ENCODE measurements around the gene PFN4. TPM values are rescaled to one million over a fixed set of nuclear protein-coding genes. Genes with fewer than 3 reads are reported as not detected.

Gene PFN4
- total and polyA plus RNA-seq, 12 donors = 0.41 to 2.7 (median 0.84) TPM; not detected in 3

- no peak overlapping the region for H3K27ac ChIP-seq
These were observed 1.7 kb downstream of the PFN4 start for GRCh38 chr2:24121469-24121868.

DNA sequence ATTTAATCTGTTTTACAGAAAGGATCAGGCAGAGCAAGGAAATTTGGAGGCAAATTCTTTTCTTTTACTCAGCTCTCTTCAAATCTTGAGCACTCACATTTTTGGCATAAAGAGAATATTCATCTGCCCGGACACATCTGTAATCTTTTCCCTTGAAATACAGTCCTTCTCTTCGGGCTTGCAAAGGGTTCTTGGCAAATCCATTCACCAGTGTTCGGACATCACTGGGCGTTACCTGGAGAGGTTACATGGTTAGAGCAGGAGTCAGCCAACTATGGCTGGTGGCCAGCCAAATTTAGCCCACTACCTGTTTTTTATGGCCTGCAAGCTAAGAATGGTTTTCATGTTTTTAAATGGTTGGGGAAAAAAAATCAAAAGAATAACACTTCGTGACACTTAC lies 2.1 kb downstream of the PFN4 start:
- TF ChIP-seq CTCF (IDR thresholded peaks at IDR 0.05) (no peak), POLR2A (IDR thresholded peaks at IDR 0.05) (no peak)
- intact Hi-C loops (cut with DNase I) = no loop called here
- Histone ChIP-seq H3K4me1 (replicated peaks in 1 of 2) (peaks cover 5 to 18% of the 10 kb centered on the region in 2 donors), H3K27me3 (no peaks in the 10 kb centered on the region), H3K36me3 (replicated peaks in 1 of 2) (no peaks in the 10 kb centered on the region), H3K27ac (no peak overlapping the region), H3K4me3 (no peak overlapping the region), H3K9me3 (replicated peaks in 1 of 3) (no peaks in the 10 kb centered on the region)
- WGBS, 4 donors = 69 to 85% (median 79%) methylated on average over 5 of the region's 5 CpGs
- DNase-seq = no peak

More at GRCh38 chr2:24121469-24121868, 1.7 kb downstream of the PFN4 start:
- 55 to 89% (median 81%) methylated on average over 4 of the region's 4 CpGs for WGBS, 4 donors
- Histone ChIP-seq H3K4me3 (no peak overlapping the region), H3K27me3 (no peaks in the 10 kb centered on the region), H3K9me3 (replicated peaks in 1 of 3) (no peaks in the 10 kb centered on the region), H3K36me3 (replicated peaks in 1 of 2) (no peaks in the 10 kb centered on the region), H3K4me1 (replicated peaks in 1 of 2) (peaks cover 5 to 18% of the 10 kb centered on the region in 2 donors)
- no peak for TF ChIP-seq POLR2A (IDR thresholded peaks at IDR 0.05)
- no peak for TF ChIP-seq CTCF (IDR thresholded peaks at IDR 0.05)
- DNase-seq = no peak
- intact Hi-C loops (cut with DNase I) = no loop called here

GRCh38 chr2:24117902-24118301 lies 5.2 kb downstream of the PFN4 start:
- Histone ChIP-seq H3K27ac (no peak overlapping the region), H3K9me3 (replicated peaks in 1 of 3) (no peaks in the 10 kb centered on the region), H3K27me3 (no peaks in the 10 kb centered on the region), H3K4me1 (replicated peaks in 1 of 2) (peaks cover 0 to 6% of the 10 kb centered on the region in 2 donors), H3K4me3 (no peak overlapping the region), H3K36me3 (replicated peaks in 1 of 2) (no peaks in the 10 kb centered on the region)
- intact Hi-C loops (cut with DNase I) = no loop called here
- DNase-seq = no peak
- TF ChIP-seq POLR2A (IDR thresholded peaks at IDR 0.05) (no peak), CTCF (IDR thresholded peaks at IDR 0.05) (no peak)
- 74 to 85% (median 80%) methylated on average over 1 of the region's 1 CpG for WGBS, 4 donors

DNA sequence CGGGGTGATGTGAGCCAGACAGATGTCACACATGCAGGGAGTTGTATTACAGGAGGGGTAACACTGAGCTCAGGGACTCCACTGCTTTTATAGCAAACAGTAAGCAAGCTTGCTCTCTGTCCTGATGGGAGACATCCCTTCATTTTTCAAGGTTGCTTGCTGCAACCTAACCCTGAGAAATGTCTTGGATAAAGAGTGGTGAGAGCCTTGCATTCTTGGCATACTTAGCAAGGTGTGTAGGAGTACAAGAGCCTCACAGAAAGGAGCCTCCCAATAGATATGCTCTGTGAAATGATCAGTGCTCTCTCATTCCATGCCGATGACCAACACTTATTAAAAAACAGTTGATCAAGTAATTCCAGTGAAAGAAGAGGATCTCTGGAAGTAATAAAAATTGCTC lies 8.1 kb downstream of the PFN4 start:
- Histone ChIP-seq H3K27ac (no peak overlapping the region), H3K36me3 (replicated peaks in 1 of 2) (no peaks in the 10 kb centered on the region), H3K4me3 (no peak overlapping the region), H3K9me3 (replicated peaks in 1 of 3) (no peaks in the 10 kb centered on the region), H3K27me3 (no peaks in the 10 kb centered on the region), H3K4me1 (replicated peaks in 1 of 2) (no peaks in the 10 kb centered on the region)
- intact Hi-C loops (cut with DNase I) = no loop called here
- no peak for DNase-seq
- WGBS, 4 donors = 43 to 75% (median 46%) methylated on average over 1 to 2 of the region's 2 CpGs
- TF ChIP-seq CTCF (IDR thresholded peaks at IDR 0.05) (no peak), POLR2A (IDR thresholded peaks at IDR 0.05) (no peak)

All from adrenal gland (tissue), 12 donors.